NT2/D1 (cell line): ENCODE data around the gene BRD9.
"Not testable (repeated sequence)": the region's sequence is repeated elsewhere in the genome, so short reads cannot be mapped to it uniquely, and the experiment has no call there.

Experiments used
- YY1 ChIP-seq: IDR thresholded peaks from 2 replicates; pipeline ENCODE4 v1.6.1; 2011; ENCODE audit not compliant: insufficient read length, insufficient read depth
- ZNF274 ChIP-seq: IDR thresholded peaks from 2 replicates; pipeline ENCODE4 v1.6.1; 2011; ENCODE audit warnings: mild to moderate bottlenecking, low read depth, low read length

DNA sequence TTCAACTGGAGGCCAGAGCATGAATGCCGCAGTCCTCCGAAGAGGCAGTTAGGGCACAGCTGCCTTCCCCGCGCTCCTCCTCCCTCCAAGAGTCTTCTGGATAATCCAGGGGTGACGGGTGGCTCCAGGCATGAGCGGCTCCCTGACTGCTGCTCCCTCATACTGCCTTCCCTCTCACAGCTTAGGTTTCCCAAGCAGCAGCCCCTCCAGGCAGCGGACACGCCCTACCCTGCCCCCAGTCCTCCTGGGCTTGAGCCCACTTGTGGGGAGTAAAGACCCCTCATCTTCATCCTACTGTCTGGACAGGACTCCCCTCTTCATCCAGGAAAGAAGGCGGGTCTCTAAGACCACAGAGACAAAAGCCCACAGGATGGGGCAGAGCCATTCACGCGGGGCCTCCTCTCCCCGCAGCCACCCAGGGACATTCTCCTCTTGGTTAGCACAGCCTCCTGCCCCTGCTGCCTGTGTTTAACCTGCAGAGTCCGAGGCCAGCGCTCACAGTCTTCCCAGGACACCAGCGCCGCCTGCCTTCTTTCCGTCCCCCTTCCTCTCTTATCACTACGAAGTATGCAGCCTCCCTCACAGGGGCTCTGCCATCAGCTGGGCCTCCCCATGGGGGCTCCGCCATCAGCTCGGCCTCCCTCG, 47.4 kb downstream of the BRD9 start:
- TF ChIP-seq YY1, ZNF274: not testable (repeated sequence)
